IMR-90 (cell line): Measurements from ENCODE around the gene HEXD. TPM values are rescaled to one million over a fixed set of nuclear protein-coding genes. Genes with fewer than 3 reads are reported as not detected.
"Not testable (repeated sequence)": the region's sequence is repeated elsewhere in the genome, so short reads cannot be mapped to it uniquely, and the experiment has no call there.

ENCODE experiments used
- ATAC-seq: fragments of 200-7000 bp; cut with Tn5 transposase; 2 replicates; pipeline ENCODE4 v1.9.1; 2020; ENCODE audit warnings: low read depth, mild to moderate bottlenecking, moderate library complexity
- BruUV-seq: library from RNA; stranded (reverse); fragments of 400-500 nt; replicated peaks from 2 replicates; lab custom pipeline; 2021; lab: Mats Ljungman, UMichigan
- CTCF ChIA-PET: fragments of 300-600 bp; formaldehyde crosslinking; extraction: SDS; loops from one replicate; lab custom pipeline; 2021; ENCODE audit warnings: antibody characterized with exemption; lab: Yijun Ruan, JAX
- POLR2A ChIA-PET: fragments of 300-600 bp; sonication (Branson Sonifier 250); formaldehyde crosslinking; loops from one replicate; lab custom pipeline; 2022; ENCODE audit warnings: antibody characterized with exemption; ENCODE audit not compliant: unreplicated experiment; lab: Charles Lee
- DNase-seq: peaks from one replicate; pipeline ENCODE4 v3.0.0; 2013
- H2AFZ ChIP-seq: replicated peaks from 2 replicates; pipeline ENCODE3; 2013; ENCODE audit warnings: low read length, mild to moderate bottlenecking; ENCODE audit not compliant: poor library complexity
- H2AK5ac ChIP-seq: 2 replicates; pipeline ENCODE4 v1.6.1; 2013; ENCODE audit warnings: low read depth, low read length, inconsistent platforms
- H2AK9ac ChIP-seq: replicated peaks from 2 replicates; pipeline ENCODE3; 2013; ENCODE audit warnings: mild to moderate bottlenecking, low read depth, low read length, moderate library complexity; ENCODE audit not compliant: poor library complexity
- H2BK120ac ChIP-seq: 2 replicates; pipeline ENCODE4 v1.6.1; 2013; ENCODE audit warnings: low read depth, low read length, inconsistent platforms
- H2BK15ac ChIP-seq: 3 replicates; pipeline ENCODE4 v1.6.1; 2013; ENCODE audit warnings: low read depth, low read length, inconsistent platforms
- H2BK20ac ChIP-seq: 2 replicates; pipeline ENCODE4 v1.6.1; 2013; ENCODE audit warnings: low read depth, mild to moderate bottlenecking, inconsistent platforms, low read length, moderate library complexity
- H2BK5ac ChIP-seq: 2 replicates; pipeline ENCODE4 v1.6.1; 2013; ENCODE audit warnings: mild to moderate bottlenecking, low read depth, low read length, inconsistent platforms; ENCODE audit not compliant: poor library complexity, severe bottlenecking
- H3K14ac ChIP-seq: replicated peaks from 2 replicates; pipeline ENCODE4 v1.6.1; 2013; ENCODE audit warnings: low read depth, low read length, inconsistent platforms
- H3K18ac ChIP-seq: 2 replicates; pipeline ENCODE4 v1.6.1; 2013; ENCODE audit warnings: low read depth, low read length, control low read depth
- H3K23ac ChIP-seq: 2 replicates; pipeline ENCODE4 v1.6.1; 2013; ENCODE audit warnings: low read depth, low read length, inconsistent platforms
- H3K27ac ChIP-seq: 2 replicates; pipeline ENCODE4 v1.5.1; 2013; ENCODE audit warnings: mild to moderate bottlenecking, control low read depth, low read length; ENCODE audit not compliant: insufficient read depth
- H3K27me3 ChIP-seq: 2 replicates; pipeline ENCODE4 v1.6.1; 2013; ENCODE audit warnings: low read length; ENCODE audit not compliant: control insufficient read depth, insufficient read depth
- H3K36me3 ChIP-seq: 2 replicates; pipeline ENCODE4 v1.6.1; 2013; ENCODE audit warnings: low read length, mixed read lengths; ENCODE audit not compliant: control insufficient read depth, insufficient read depth
- H3K4ac ChIP-seq: 2 replicates; pipeline ENCODE4 v1.6.1; 2013; ENCODE audit warnings: low read depth, low read length, inconsistent platforms
- H3K4me1 ChIP-seq: 2 replicates; pipeline ENCODE4 v1.6.1; 2013; ENCODE audit warnings: low read length, mixed read lengths; ENCODE audit not compliant: control insufficient read depth, insufficient read depth
- H3K4me2 ChIP-seq: 2 replicates; pipeline ENCODE4 v1.6.1; 2013; ENCODE audit warnings: low read depth, mild to moderate bottlenecking, control low read depth, low read length, moderate library complexity
- H3K4me3 ChIP-seq: 2 replicates; pipeline ENCODE4 v1.5.1; 2013; ENCODE audit warnings: low read depth, mild to moderate bottlenecking, control low read depth, low read length, moderate library complexity; ENCODE audit not compliant: insufficient read depth
- H3K56ac ChIP-seq: 2 replicates; pipeline ENCODE4 v1.6.1; 2013; ENCODE audit warnings: low read length, inconsistent platforms; ENCODE audit not compliant: insufficient read depth; ENCODE audit errors: extremely low read depth
- H3K79me1 ChIP-seq, 2 experiments: 2 replicates each; pipeline ENCODE4 v1.6.1; 2013; ENCODE audit warnings: low read length in 2 of 2, inconsistent platforms in 1 of 2, low read depth in 1 of 2
- H3K9ac ChIP-seq: 2 replicates; pipeline ENCODE4 v1.6.1; 2013; ENCODE audit warnings: low read depth, low read length, control low read depth
- H3K9me1 ChIP-seq: 2 replicates; pipeline ENCODE4 v1.6.1; 2013; ENCODE audit warnings: low read length, inconsistent platforms; ENCODE audit not compliant: insufficient read depth
- H3K9me3 ChIP-seq: 2 replicates; pipeline ENCODE4 v1.6.1; 2013; ENCODE audit warnings: low read length; ENCODE audit not compliant: control insufficient read depth, insufficient read depth
- H4K20me1 ChIP-seq: 2 replicates; pipeline ENCODE4 v1.6.1; 2013; ENCODE audit warnings: low read length, inconsistent platforms; ENCODE audit not compliant: insufficient read depth
- H4K5ac ChIP-seq: 2 replicates; pipeline ENCODE4 v1.6.1; 2013; ENCODE audit warnings: mild to moderate bottlenecking, low read depth, low read length, control low read depth
- H4K8ac ChIP-seq, 2 experiments: 2 replicates each; pipeline ENCODE4 v1.6.1; 2013; ENCODE audit warnings: low read depth in 2 of 2, low read length in 2 of 2, control low read depth in 1 of 2, inconsistent platforms in 1 of 2
- H4K91ac ChIP-seq: 2 replicates; pipeline ENCODE4 v1.6.1; 2013; ENCODE audit warnings: low read depth, low read length, inconsistent platforms; ENCODE audit not compliant: insufficient read depth
- WGBS, 2 experiments: methylation state at CpG; one replicate each; pipeline versions ENCODE4 v1.1.5 to v1.1.7; 2013; ENCODE audit warnings: missing lambda C conversion rate in 2 of 2; ENCODE audit not compliant: insufficient read length in 1 of 2; ENCODE audit errors: extremely low coverage in 2 of 2; 5-methylcytosine and 5-hydroxymethylcytosine counted together
- dilution Hi-C: fragments of 300-500 bp; cut with HindIII; formaldehyde crosslinking; loops from one replicate; pipeline ENCODE4 v1.14.3; 2018; ENCODE audit warnings: low sequenced_read_pairs; ENCODE audit not compliant: unreplicated experiment
- in situ Hi-C: fragments of 300-500 bp; cut with MboI; formaldehyde crosslinking; loops from 3 replicates; pipeline ENCODE4 v1.14.3; 2019; ENCODE audit warnings: low sequenced_read_pairs, inconsistent platforms, mixed read lengths
- intact Hi-C: fragments of 100-400 bp; cut with micrococcal nuclease; formaldehyde crosslinking; loops from 2 replicates; pipeline ENCODE4 v1.10.0; 2022
- polyA plus RNA-seq, 3 experiments: library from polyadenylated mRNA; depleted of rRNA; stranded (reverse); fragments of >200 nt; gene quantifications; 2 replicates each; pipeline ENCODE4 v1.2.3, GENCODE V29; 2012; ENCODE audit warnings: low replicate concordance in 1 of 3
- total RNA-seq: library from RNA; depleted of rRNA; stranded (reverse); fragments of >200 nt; gene quantifications from 2 replicates; pipeline ENCODE4 v1.2.3, GENCODE V29; 2012

The HEXD gene
- total and polyA plus RNA-seq, 2 of the 4 experiments (the other 2 are of a cell fraction) = 3.8 to 9.5 TPM

DNA sequence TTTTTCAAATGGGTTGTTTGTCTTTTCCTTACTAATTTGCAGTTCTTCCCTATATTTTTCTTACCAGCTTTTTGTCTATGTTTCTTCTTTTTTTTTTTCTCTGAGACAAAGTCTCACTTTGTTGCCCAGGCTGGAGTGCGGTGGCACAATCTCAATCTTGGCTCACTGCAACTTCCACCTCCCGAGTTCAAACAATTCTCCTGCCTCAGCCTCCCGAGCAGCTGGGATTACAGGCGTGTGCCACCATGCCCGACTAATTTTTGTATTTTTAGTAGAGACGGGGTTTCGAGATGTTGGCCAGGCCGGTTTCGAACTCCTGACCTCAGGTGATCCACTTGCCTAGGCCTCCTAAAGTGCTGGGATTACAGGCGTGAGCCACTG, 45.1 kb upstream of the HEXD start:
- H3K4me3 ChIP-seq, H4K5ac ChIP-seq, dilution Hi-C loops: not testable (repeated sequence)

More for the DNA sequence above, 45.1 kb upstream of the HEXD start:
- H3K4me2 ChIP-seq, POLR2A ChIA-PET, H3K4ac ChIP-seq, H2BK5ac ChIP-seq, H2BK15ac ChIP-seq, in situ Hi-C loops, H4K20me1 ChIP-seq, H3K23ac ChIP-seq, H2BK20ac ChIP-seq, H2AK9ac ChIP-seq, H2BK120ac ChIP-seq, H2AK5ac ChIP-seq, H3K9me1 ChIP-seq, H3K36me3 ChIP-seq, H3K9ac ChIP-seq, BruUV-seq, DNase-seq, H3K56ac ChIP-seq, H3K9me3 ChIP-seq, H3K27ac ChIP-seq, H2AFZ ChIP-seq, H3K4me1 ChIP-seq, CTCF ChIA-PET, H3K79me1 ChIP-seq, H3K14ac ChIP-seq, H4K8ac ChIP-seq, H3K18ac ChIP-seq, ATAC-seq, H4K91ac ChIP-seq, intact Hi-C loops: not testable (repeated sequence)
- WGBS, 2 experiments = 71% methylated on average over 1 of the region's 10 CpGs; no CpG with 5 or more reads in 1 of the 2 experiments
- peaks cover 64% of the 10 kb centered on the region for H3K27me3 ChIP-seq
